ENCODE results near the gene DNM2. TPM values are rescaled to one million over a fixed set of nuclear protein-coding genes. Genes with fewer than 3 reads are reported as not detected.

Gene DNM2
- total and polyA plus RNA-seq, 2 of the 13 experiments (the other 11 are each of a cell fraction or from before 2014, with no cell fraction given) = 41.7 to 59.8 TPM

DNA sequence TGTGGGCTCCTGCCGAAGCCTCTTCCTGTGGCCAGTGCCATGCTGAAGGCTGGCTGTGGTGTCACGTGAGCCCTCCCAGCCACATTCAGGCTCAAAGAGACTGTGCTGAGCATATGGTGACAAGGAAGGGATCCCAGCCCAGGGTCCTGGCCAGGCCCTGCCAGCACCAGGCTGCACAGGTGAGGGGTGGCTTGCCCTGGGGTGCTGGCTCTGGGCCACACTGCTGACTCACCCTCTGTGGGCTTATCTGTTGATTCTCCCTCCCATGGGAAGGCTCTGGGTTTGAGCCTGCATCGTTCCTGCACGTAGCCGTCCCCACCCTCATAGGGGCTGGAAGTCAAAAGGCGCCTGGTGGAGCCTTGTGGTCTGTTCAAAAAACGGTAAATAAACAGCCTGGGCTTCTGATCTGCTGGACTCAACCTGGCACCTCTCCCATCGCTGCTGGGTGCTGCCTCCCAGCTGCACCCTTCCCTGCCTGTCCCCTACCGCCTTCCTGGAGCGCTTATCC lies 31.1 kb downstream of the DNM2 start (continued):
- no peak for TF ChIP-seq ZNF382 (CRISPR knock-in tag; IDR thresholded peaks at IDR 0.05; ENCODE audit: borderline replicate concordance)
- TF ChIP-seq, protein P1, sequence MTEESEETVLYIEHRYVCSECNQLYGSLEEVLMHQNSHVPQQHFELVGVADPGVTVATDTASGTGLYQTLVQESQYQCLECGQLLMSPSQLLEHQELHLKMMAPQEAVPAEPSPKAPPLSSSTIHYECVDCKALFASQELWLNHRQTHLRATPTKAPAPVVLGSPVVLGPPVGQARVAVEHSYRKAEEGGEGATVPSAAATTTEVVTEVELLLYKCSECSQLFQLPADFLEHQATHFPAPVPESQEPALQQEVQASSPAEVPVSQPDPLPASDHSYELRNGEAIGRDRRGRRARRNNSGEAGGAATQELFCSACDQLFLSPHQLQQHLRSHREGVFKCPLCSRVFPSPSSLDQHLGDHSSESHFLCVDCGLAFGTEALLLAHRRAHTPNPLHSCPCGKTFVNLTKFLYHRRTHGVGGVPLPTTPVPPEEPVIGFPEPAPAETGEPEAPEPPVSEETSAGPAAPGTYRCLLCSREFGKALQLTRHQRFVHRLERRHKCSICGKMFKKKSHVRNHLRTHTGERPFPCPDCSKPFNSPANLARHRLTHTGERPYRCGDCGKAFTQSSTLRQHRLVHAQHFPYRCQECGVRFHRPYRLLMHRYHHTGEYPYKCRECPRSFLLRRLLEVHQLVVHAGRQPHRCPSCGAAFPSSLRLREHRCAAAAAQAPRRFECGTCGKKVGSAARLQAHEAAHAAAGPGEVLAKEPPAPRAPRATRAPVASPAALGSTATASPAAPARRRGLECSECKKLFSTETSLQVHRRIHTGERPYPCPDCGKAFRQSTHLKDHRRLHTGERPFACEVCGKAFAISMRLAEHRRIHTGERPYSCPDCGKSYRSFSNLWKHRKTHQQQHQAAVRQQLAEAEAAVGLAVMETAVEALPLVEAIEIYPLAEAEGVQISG (CRISPR knock-in tag; IDR thresholded peaks at IDR 0.05) = peak; percentile 57
- TF ChIP-seq TCF12 (IDR thresholded peaks at IDR 0.05) = no peak
- no peak for TF ChIP-seq TCF12 (CRISPR knock-in tag; IDR thresholded peaks at IDR 0.05)
- no peak for TF ChIP-seq ZNF557 (CRISPR knock-in tag; IDR thresholded peaks at IDR 0.05)
- TF ChIP-seq, protein P2, sequence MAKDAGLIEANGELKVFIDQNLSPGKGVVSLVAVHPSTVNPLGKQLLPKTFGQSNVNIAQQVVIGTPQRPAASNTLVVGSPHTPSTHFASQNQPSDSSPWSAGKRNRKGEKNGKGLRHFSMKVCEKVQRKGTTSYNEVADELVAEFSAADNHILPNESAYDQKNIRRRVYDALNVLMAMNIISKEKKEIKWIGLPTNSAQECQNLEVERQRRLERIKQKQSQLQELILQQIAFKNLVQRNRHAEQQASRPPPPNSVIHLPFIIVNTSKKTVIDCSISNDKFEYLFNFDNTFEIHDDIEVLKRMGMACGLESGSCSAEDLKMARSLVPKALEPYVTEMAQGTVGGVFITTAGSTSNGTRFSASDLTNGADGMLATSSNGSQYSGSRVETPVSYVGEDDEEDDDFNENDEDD (CRISPR knock-in tag; IDR thresholded peaks at IDR 0.05; ENCODE audit: borderline replicate concordance) = 0 out of 2 replicates have a peak, but pooled peaks have one; percentile 1
- TF ChIP-seq SCMH1 (CRISPR knock-in tag; IDR thresholded peaks at IDR 0.05; ENCODE audit: borderline replicate concordance) = no peak
- no peak for TF ChIP-seq MBNL3 (CRISPR knock-in tag; conservative IDR thresholded peaks at IDR 0.05)
- TF ChIP-seq ZNF446 (CRISPR knock-in tag; IDR thresholded peaks at IDR 0.05) = no peak
- no peak for TF ChIP-seq ADNP (CRISPR knock-in tag; IDR thresholded peaks at IDR 0.05)
- no peak for TF ChIP-seq ZKSCAN5 (CRISPR knock-in tag; IDR thresholded peaks at IDR 0.05)
- TF ChIP-seq ZNF318 (CRISPR knock-in tag; IDR thresholded peaks at IDR 0.05) = no peak
- no peak for TF ChIP-seq AGO2 (optimal IDR thresholded peaks at IDR 0.05; ENCODE audit: low read depth, low read length)
- peak; percentile 58 for TF ChIP-seq ZNF331 (CRISPR knock-in tag; IDR thresholded peaks at IDR 0.05)
- no peak for TF ChIP-seq TGIF2 (CRISPR knock-in tag; IDR thresholded peaks at IDR 0.05)

Data from HepG2 (cell line).